Stimulated activated CD8-positive, alpha-beta memory T cell treated with anti-CD3 and anti-CD28 coated beads, Interleukin-15, amount 100 ng/mL, for 48 hours (primary cell): ENCODE measurements around the gene FETUB.
A peak's percentile ranks its signal among the peaks of the same experiment; 100 is the strongest.

ENCODE experiments used
- DNase-seq, 2 donors: peaks; one replicate each; pipeline ENCODE4 v3.0.0-alpha.2; 2020; ENCODE audit warnings: low read depth in 2 of 2

FETUB gene

GRCh38 chr3:186635532-186635931, 4.7 kb upstream of the FETUB start:
- no peak for DNase-seq

GRCh38 chr3:186636536-186636935, 3.7 kb upstream of the FETUB start:
- no peak for DNase-seq

GRCh38 chr3:186637686-186638085, 2.5 kb upstream of the FETUB start:
- no peak for DNase-seq

GRCh38 chr3:186638259-186638658, 1.9 kb upstream of the FETUB start:
- DNase-seq: no peak

GRCh38 chr3:186640473-186640818, 247 bp downstream of the FETUB start:
- no peak for DNase-seq

- no peak for DNase-seq
These were observed 730 bp downstream of the FETUB start for GRCh38 chr3:186640929-186641328.

GRCh38 chr3:186642014-186642413, 1.8 kb downstream of the FETUB start:
- DNase-seq: no peak

GRCh38 chr3:186643493-186643892, 3.3 kb downstream of the FETUB start:
- DNase-seq: peak in 1 of 2 donors; percentile 3

- no peak for DNase-seq
These were observed 4.5 kb downstream of the FETUB start for GRCh38 chr3:186644683-186645082.

GRCh38 chr3:186646106-186646505, 5.9 kb downstream of the FETUB start:
- DNase-seq: no peak

GRCh38 chr3:186646841-186647240, 6.6 kb downstream of the FETUB start:
- DNase-seq: no peak

GRCh38 chr3:186648851-186649250, 8.7 kb downstream of the FETUB start:
- DNase-seq: no peak

- no peak for DNase-seq
These were observed 11.5 kb downstream of the FETUB start for GRCh38 chr3:186651678-186652215.

- DNase-seq: no peak
These were observed 13.0 kb downstream of the FETUB start for GRCh38 chr3:186653080-186653707.

GRCh38 chr3:186653984-186654383, 13.8 kb downstream of the FETUB start:
- no peak for DNase-seq

- DNase-seq: no peak
These were observed 23.3 kb downstream of the FETUB start for GRCh38 chr3:186663361-186664118.

GRCh38 chr3:186664119-186664495, 23.9 kb downstream of the FETUB start:
- no peak for DNase-seq

- DNase-seq: no peak
These were observed 24.3 kb downstream of the FETUB start for GRCh38 chr3:186664506-186664905.

- DNase-seq: no peak
These were observed 25.5 kb downstream of the FETUB start, which contains the start of gene HRG for GRCh38 chr3:186665625-186666188. TSS of gene HRG (plus strand) at chr3:186666014. CDS start at chr3:186666032, 18 bp downstream.

- DNase-seq: no peak
These were observed 28.2 kb downstream of the FETUB start for GRCh38 chr3:186668426-186668825.

GRCh38 chr3:186669378-186670084, 29.3 kb downstream of the FETUB start:
- DNase-seq: no peak

GRCh38 chr3:186670155-186670554, 30.0 kb downstream of the FETUB start:
- no peak for DNase-seq
